ENCODE data around the gene WDR35. TPM values are rescaled to one million over a fixed set of nuclear protein-coding genes. Genes with fewer than 3 reads are reported as not detected.

Gene WDR35
- total RNA-seq = 6.5 and 11.5 TPM in 2 replicates

GRCh38 chr2:19989667-19990415, at the start of gene WDR35:
Gene WDR35 (minus strand): TSS chr2:19990105. CDS start chr2:19990015, 90 bp downstream.

GRCh38 chr2:20012282-20013125, 22.6 kb upstream of the WDR35 start, which contains the start of gene MATN3:
Gene MATN3 (minus strand): TSS chr2:20012668. CDS start chr2:20012631, 37 bp downstream.

GRCh38 chr2:19901442-19902215, 88.3 kb downstream of the WDR35 start, which contains the start of gene TTC32:
Gene TTC32 (minus strand): TSS chr2:19901983. CDS start chr2:19901854, 129 bp downstream.

Other genes with a start within 250 kb of the WDR35 start
- 5.1 and 6.2 TPM in 2 replicates for gene TTC32, start 88.1 kb downstream of the WDR35 start, total RNA-seq
- 0.34 and 1.00 TPM in 2 replicates for gene MATN3, start 22.6 kb upstream of the WDR35 start, total RNA-seq
- gene LAPTM4A, start 61.5 kb upstream of the WDR35 start, total RNA-seq = 84.6 and 85.4 TPM in 2 replicates
- 668 and 741 TPM in 2 replicates for gene SDC1, start 235.0 kb upstream of the WDR35 start, total RNA-seq

Data from nasal cavity respiratory epithelium epithelial cell of viscerocranial mucosa (primary cell).